ENCODE measurements around the gene MAN1C1. TPM values are rescaled to one million over a fixed set of nuclear protein-coding genes. Genes with fewer than 3 reads are reported as not detected.

Gene MAN1C1
- total RNA-seq, 6 experiments from 2014 or later = 10.7 to 38.8 (median 21.0) TPM

- no peaks in the 10 kb centered on the region for H3K9me3 ChIP-seq
- TF ChIP-seq CTCF (IDR thresholded peaks at IDR 0.05) = no peak
- no peak for TF ChIP-seq POLR2A (IDR thresholded peaks at IDR 0.05)
- ATAC-seq = peak; percentile 54 to 71 (median 61)
- WGBS (ENCODE audit: insufficient coverage, low coverage, low lambda C conversion rate, missing lambda C conversion rate) = 41% methylated on average over 4 of the region's 7 CpGs
- peak overlapping the region in 1 of 3 donors; percentile 17 for H3K27ac ChIP-seq
- peaks cover 0 to 10% (median 0%) of the 10 kb centered on the region in 4 donors for H3K4me1 ChIP-seq
- no peaks in the 10 kb centered on the region for H3K27me3 ChIP-seq
- DNase-seq = no peak
- no peaks in the 10 kb centered on the region for H3K36me3 ChIP-seq
- intact Hi-C loops (cut with DNase I) = no loop called here
- no peak overlapping the region for H3K4me3 ChIP-seq
Observed at GRCh38 chr1:25704267-25704691, 87.7 kb downstream of the MAN1C1 start.

DNA sequence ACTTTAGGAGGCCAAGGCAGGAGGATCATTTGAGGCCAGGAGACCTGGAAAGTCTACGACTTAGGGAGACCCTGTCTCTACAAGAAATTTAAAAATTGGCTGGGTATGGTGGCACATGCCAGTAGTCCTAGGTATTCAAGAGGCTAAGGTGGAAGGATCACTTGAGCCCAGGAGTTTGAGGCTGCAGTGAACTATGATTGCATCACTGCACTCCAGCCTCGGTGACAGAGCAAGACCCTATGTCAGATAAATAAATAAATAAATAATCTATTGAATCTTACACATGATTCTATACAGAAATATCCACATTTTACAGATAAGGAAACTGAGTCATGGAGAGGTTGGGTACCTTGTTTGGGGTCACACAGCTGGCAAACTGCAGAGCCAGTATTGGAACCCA is 89.1 kb downstream of the MAN1C1 start:
- Histone ChIP-seq H3K36me3 (no peaks in the 10 kb centered on the region), H3K27ac (no peak overlapping the region), H3K4me1 (peaks cover 0 to 2% (median 0%) of the 10 kb centered on the region in 4 donors), H3K4me3 (no peak overlapping the region), H3K9me3 (no peaks in the 10 kb centered on the region), H3K27me3 (no peaks in the 10 kb centered on the region)
- ATAC-seq (no peak), DNase-seq (no peak)
- intact Hi-C loops (cut with DNase I) = no loop called here
- TF ChIP-seq POLR2A (IDR thresholded peaks at IDR 0.05) (no peak), CTCF (IDR thresholded peaks at IDR 0.05) (no peak)
- 88% methylated on average over 1 of the region's 2 CpGs for WGBS (ENCODE audit: insufficient coverage, low coverage, low lambda C conversion rate, missing lambda C conversion rate)

- DNase-seq = no peak
- no peaks in the 10 kb centered on the region for H3K9me3 ChIP-seq
- H3K27me3 ChIP-seq = no peaks in the 10 kb centered on the region
- H3K27ac ChIP-seq = no peak overlapping the region
- H3K36me3 ChIP-seq = no peaks in the 10 kb centered on the region
- peaks cover 0 to 2% (median 0%) of the 10 kb centered on the region in 4 donors for H3K4me1 ChIP-seq
- 81% methylated on average over 3 of the region's 8 CpGs for WGBS (ENCODE audit: insufficient coverage, low coverage, low lambda C conversion rate, missing lambda C conversion rate)
- ATAC-seq = peak in 2 of 4 donors; percentile 16 to 19
- intact Hi-C loops (cut with DNase I) = no loop called here
- no peak for TF ChIP-seq CTCF (IDR thresholded peaks at IDR 0.05)
- TF ChIP-seq POLR2A (IDR thresholded peaks at IDR 0.05) = no peak
- no peak overlapping the region for H3K4me3 ChIP-seq
Observed at GRCh38 chr1:25706146-25707089, 89.8 kb downstream of the MAN1C1 start.

- no peak for DNase-seq
- TF ChIP-seq POLR2A (IDR thresholded peaks at IDR 0.05) (no peak), CTCF (IDR thresholded peaks at IDR 0.05) (no peak)
- no peak overlapping the region for H3K4me3 ChIP-seq
- no peaks in the 10 kb centered on the region for H3K9me3 ChIP-seq
- no peaks in the 10 kb centered on the region for H3K36me3 ChIP-seq
- peaks cover 0 to 6% (median 0%) of the 10 kb centered on the region in 4 donors for H3K4me1 ChIP-seq
- H3K27ac ChIP-seq = no peak overlapping the region
- intact Hi-C loops (cut with DNase I) = no loop called here
- H3K27me3 ChIP-seq = no peaks in the 10 kb centered on the region
- 84% methylated on average over 6 of the region's 6 CpGs for WGBS (ENCODE audit: insufficient coverage, low coverage, low lambda C conversion rate, missing lambda C conversion rate)
- no peak for ATAC-seq
Observed at GRCh38 chr1:25707280-25708016, 90.9 kb downstream of the MAN1C1 start.
